ENCODE data around the gene MAFB.

DNA sequence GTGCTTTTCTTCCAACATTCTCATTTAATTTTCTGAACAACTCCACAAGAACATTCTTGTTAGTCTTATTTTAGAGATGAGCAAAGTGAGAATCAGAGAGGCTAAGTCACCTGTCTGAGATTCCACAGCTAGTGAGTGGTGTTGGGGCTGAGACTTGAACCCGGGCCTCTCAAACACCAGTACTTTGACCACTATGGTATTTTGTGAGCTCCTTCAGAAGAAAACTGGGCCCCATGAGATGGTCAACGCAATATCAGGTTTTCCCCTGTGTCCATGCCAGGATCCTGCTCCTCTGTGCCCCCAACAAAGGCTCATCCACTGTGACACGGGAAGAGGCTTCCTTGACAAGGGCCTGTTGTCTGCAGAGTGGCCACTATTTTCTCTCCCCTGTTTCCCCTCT lies 51.9 kb downstream of the MAFB start:
- TF ChIP-seq, protein P1, sequence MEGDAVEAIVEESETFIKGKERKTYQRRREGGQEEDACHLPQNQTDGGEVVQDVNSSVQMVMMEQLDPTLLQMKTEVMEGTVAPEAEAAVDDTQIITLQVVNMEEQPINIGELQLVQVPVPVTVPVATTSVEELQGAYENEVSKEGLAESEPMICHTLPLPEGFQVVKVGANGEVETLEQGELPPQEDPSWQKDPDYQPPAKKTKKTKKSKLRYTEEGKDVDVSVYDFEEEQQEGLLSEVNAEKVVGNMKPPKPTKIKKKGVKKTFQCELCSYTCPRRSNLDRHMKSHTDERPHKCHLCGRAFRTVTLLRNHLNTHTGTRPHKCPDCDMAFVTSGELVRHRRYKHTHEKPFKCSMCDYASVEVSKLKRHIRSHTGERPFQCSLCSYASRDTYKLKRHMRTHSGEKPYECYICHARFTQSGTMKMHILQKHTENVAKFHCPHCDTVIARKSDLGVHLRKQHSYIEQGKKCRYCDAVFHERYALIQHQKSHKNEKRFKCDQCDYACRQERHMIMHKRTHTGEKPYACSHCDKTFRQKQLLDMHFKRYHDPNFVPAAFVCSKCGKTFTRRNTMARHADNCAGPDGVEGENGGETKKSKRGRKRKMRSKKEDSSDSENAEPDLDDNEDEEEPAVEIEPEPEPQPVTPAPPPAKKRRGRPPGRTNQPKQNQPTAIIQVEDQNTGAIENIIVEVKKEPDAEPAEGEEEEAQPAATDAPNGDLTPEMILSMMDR (IDR thresholded peaks at IDR 0.05), result no peak
- no peak for TF ChIP-seq POLR2A (IDR thresholded peaks at IDR 0.05)

All from Peyer's patch (tissue), 4 donors.